NOMO-1 (cell line): ENCODE measurements around the gene INSYN2A.

Experiments
- DNase-seq, 2 experiments: peaks; one replicate each; lab custom pipeline; 2025; ENCODE audit not compliant: unreplicated experiment in 2 of 2; lab: John Stamatoyannopoulos, UW

Gene INSYN2A

GRCh38 chr10:127195571-127196281 is 665 bp downstream of the INSYN2A start:
- DNase-seq = no peak

- no peak for DNase-seq
Observed at GRCh38 chr10:127195041-127195506, 1.3 kb downstream of the INSYN2A start.

GRCh38 chr10:127194599-127194998 is 1.8 kb downstream of the INSYN2A start:
- DNase-seq = no peak

- DNase-seq = no peak
Observed at GRCh38 chr10:127194111-127194510, 2.3 kb downstream of the INSYN2A start.

DNA sequence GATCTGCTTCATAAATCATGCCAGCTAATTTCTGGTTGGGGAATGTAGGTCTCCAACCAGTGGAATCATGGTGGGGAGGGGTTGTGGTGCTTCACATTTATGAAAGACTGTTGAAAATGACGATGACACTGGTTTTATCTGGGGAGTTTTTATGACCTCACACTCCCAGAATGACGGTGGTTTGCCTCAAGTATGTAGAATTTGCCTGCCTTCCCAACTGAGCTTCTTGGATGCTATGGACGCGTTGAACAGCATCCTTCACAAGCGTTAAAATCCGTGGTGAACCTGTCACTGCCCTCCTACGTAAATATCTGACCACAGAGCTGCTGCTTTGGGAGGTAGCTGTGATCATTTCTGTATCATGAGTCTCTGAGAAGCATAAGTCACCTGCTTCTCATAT is 3.3 kb downstream of the INSYN2A start:
- no peak for DNase-seq

DNA sequence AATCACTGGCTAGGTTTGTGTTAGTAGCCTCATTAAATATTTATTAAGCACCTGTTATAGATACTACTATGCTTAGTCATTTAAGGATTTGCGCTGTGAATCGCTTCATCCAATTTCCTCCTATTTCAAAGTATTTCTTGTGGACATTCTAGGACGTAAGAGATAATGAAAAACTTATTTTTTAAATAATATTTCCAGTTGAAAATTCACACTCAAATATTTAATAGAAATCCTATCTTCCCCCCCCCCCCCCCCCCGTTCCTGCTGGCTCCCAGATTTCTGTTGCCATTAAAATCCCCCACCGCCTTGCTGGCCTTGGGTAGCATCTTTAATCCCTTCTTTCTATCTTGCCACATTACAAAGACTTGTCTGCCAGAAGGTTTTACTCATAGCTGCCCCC is 6.0 kb downstream of the INSYN2A start:
- DNase-seq = no peak

DNA sequence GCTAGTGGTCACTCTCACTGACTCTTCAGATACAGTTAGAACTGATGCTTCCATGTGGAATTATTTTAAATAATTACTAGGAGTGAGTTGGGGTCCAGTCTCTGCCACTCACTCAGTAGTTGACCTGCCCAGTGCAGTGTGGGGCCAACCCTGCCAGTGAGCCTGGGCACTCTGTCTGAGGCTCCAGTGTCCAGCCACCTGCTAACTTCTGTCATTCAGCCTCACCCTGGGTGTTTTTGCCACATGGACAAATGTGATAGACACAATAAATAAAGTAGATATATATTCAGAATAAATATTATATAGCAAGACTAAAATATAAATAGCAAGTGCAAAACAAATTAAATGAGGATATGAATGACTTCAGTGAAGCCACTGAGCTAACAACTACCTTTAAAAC is 7.2 kb downstream of the INSYN2A start:
- DNase-seq = no peak

GRCh38 chr10:127186813-127187212 is 9.6 kb downstream of the INSYN2A start:
- DNase-seq = no peak

DNA sequence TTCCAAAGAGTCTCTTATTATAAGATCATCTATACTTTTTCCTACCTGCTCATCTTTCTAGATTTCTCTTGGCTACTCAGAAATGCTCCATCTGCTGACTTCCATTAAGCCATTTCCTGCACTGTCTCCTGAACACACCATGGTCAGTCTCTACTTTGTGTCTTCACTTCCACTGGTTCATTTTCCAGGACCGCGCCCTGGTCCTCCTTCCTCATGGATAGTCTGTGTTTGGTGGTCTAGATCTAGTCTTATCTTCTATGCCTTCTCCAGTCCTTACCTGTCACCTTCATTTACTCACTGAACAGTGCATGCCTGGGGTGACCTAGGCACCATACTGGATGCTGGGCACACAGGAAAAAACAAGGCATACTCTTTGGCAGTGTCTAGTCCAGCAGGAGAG is 11.8 kb downstream of the INSYN2A start:
- DNase-seq = no peak

- DNase-seq = no peak
Observed at GRCh38 chr10:127182161-127182560, 14.2 kb downstream of the INSYN2A start.

DNA sequence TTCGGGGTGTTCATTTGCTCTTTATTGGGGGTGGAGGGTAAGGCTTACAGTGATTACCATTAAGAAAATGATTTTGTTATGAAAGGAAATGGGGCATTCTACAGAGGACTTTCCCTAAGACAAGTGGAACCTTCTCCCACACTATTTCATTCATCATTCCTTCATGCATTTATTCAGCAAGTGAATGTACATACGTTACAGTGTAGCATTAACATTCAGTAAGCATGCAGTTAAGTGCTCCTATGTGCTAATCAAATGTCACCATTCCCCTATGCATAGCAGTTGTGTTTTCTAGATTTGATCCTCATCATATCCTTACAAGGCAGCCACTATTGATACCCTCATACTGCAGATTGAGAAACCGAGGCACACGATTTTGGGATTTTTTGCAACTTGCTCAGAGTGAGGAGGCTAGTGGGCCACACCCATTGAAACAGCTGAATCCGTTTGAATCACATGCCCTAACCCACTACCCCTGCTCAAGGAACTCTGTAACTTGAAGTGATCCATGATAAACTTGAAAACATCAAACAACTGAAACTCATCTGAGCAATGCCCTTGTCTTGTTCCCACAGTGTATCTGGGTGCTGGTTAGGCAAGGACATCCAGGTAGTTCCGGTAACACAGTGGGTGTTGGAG is 16.7 kb downstream of the INSYN2A start:
- no peak for DNase-seq

DNA sequence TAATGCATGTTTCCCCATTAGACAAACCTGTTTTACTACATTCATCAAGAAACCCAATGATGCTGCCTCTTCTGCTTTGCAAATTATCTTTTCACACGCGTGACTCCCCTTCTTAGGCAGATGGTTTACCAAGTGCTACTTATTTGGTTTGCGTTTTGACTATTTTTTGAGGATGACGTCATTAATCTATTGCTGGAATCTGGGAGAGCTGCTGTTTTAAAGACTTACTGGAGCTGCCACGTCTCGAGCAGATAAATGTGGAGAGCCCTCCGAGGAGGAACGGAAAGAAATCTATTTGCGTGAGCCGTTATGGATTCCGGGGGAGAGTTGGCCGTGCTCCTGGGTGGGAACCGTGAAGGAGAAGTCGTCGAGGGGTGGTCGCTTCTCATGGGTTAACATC is 19.7 kb downstream of the INSYN2A start:
- DNase-seq = no peak

GRCh38 chr10:127175357-127176110 is 20.9 kb downstream of the INSYN2A start:
- no peak for DNase-seq

- DNase-seq = no peak
Observed at GRCh38 chr10:127174866-127175265, 21.5 kb downstream of the INSYN2A start.

DNA sequence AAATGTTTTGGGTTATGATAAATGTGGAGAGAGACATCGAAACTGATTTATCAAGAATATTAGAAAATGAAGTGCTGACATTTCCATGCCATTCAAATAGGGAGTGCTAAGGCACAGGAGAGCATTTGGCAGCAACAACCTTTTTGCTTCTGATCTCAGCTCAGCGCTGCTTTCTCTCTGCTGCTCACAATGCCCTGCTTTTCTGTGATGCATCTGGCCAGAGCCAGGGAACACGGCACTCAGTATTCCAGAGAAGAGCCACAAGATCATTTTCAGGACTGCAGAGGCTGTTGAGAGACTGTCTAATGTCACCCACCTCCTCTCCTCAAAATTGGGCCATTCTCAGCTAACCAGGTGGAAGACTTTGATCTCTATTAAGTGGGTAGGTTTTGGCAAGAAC is 28.1 kb downstream of the INSYN2A start:
- DNase-seq = no peak

- no peak for DNase-seq
Observed at GRCh38 chr10:127162841-127163240, 33.5 kb downstream of the INSYN2A start.

- DNase-seq = no peak
Observed at GRCh38 chr10:127161482-127161881, 34.9 kb downstream of the INSYN2A start.

- DNase-seq = no peak
Observed at GRCh38 chr10:127159648-127160245, 36.6 kb downstream of the INSYN2A start.

DNA sequence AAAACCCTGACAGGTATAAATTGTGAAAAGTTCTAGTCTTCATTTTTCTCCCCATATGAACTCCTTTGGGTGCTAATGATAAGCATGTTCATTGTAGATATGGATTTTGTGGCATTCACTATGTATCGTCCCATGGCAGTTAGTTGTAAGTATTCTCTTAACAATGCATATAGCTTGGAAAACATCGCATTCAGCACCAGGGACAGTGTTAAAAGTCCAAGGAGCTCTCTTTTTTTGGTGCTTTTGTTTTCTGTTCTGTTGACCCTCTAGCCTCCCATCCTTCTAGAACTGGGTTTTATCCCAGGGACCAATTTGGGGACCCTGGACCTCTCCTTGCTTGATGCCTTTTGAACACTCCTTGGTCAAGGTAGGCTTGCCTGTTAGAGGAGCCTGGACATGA is 37.7 kb downstream of the INSYN2A start:
- no peak for DNase-seq

- no peak for DNase-seq
Observed at GRCh38 chr10:127157506-127158200, 38.7 kb downstream of the INSYN2A start.

DNA sequence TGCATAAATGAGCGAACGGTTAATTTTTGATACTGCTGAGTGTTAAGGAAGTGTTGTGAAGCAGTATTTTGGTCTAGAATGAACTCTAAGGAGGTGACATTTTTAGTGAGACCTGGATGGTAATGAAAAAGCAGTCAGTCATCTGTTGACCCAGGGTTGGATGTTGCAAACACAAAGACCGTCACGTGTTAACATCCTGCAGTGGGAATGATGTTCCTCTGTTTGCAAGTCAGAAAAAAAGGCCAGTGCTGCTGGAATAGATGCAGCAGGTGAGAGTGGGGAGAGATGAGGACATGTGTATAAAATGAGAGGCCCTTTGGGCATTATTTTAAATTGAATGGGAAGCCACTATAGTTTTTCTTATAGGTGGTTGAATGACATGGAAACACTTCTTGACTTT is 39.3 kb downstream of the INSYN2A start:
- no peak for DNase-seq
